ENCODE measurements around the gene FRMD5. TPM values are rescaled to one million over a fixed set of nuclear protein-coding genes. Genes with fewer than 3 reads are reported as not detected.

Gene FRMD5
- total RNA-seq, 1 donor from 2014 or later: 0.09 TPM

- H3K9me3 Mint-ChIP-seq: no peaks in the 10 kb centered on the region
- no peak for DNase-seq (ENCODE audit: low spot score)
- intact Hi-C loops (cut with micrococcal nuclease): no loop called here
- no peak overlapping the region for H3K4me3 Mint-ChIP-seq (ENCODE audit: low read depth)
- no peaks in the 10 kb centered on the region for H3K36me3 Mint-ChIP-seq (ENCODE audit: low read depth)
- no peak overlapping the region for H3K27ac Mint-ChIP-seq
- peaks cover 13% of the 10 kb centered on the region for H3K27me3 Mint-ChIP-seq (ENCODE audit: low read depth)
- no peaks in the 10 kb centered on the region for H3K4me1 Mint-ChIP-seq (ENCODE audit: low read depth)
Measured at GRCh38 chr15:43939070-43939469, 256.0 kb downstream of the FRMD5 start.

GRCh38 chr15:43934480-43934879 lies 260.6 kb downstream of the FRMD5 start:
- H3K27me3 Mint-ChIP-seq (ENCODE audit: low read depth): peaks cover 6% of the 10 kb centered on the region
- intact Hi-C loops (cut with micrococcal nuclease): no loop called here
- no peak overlapping the region for H3K4me3 Mint-ChIP-seq (ENCODE audit: low read depth)

DNA sequence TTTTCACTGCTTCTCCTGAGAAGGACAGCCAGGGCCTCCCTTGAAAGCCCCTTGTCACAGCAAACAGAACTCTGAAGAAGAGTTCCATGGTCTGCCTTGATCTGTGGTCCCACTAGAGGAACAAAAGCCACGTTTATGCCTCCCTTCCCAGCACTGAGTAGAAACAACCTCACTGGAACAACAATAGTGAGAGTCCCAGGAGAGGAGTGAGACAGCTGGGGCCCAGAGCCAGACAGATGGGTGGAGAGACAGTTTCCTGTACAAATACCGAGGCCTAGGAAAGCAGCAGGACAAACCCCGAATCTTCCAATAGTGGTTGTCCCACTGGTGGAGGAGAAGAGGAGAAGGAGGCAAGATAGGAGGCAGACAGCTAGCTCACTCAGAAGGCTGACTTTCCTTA lies 262.2 kb downstream of the FRMD5 start:
- Mint-ChIP-seq H3K9me3 (no peaks in the 10 kb centered on the region), H3K36me3 (ENCODE audit: low read depth) (no peaks in the 10 kb centered on the region), H3K27me3 (ENCODE audit: low read depth) (peaks cover 5% of the 10 kb centered on the region), H3K4me1 (ENCODE audit: low read depth) (no peaks in the 10 kb centered on the region), H3K27ac (no peak overlapping the region), H3K4me3 (ENCODE audit: low read depth) (no peak overlapping the region)
- intact Hi-C loops (cut with micrococcal nuclease): no loop called here
- DNase-seq (ENCODE audit: low spot score): no peak

More at GRCh38 chr15:43934480-43934879, 260.6 kb downstream of the FRMD5 start:
- Mint-ChIP-seq H3K36me3 (ENCODE audit: low read depth) (no peaks in the 10 kb centered on the region), H3K9me3 (no peaks in the 10 kb centered on the region), H3K27ac (no peak overlapping the region), H3K4me1 (ENCODE audit: low read depth) (no peaks in the 10 kb centered on the region)
- no peak for DNase-seq (ENCODE audit: low spot score)

GRCh38 chr15:43931790-43932435 lies 263.2 kb downstream of the FRMD5 start:
- H3K27ac Mint-ChIP-seq: no peak overlapping the region
- intact Hi-C loops (cut with micrococcal nuclease): no loop called here
- peaks cover 3% of the 10 kb centered on the region for H3K27me3 Mint-ChIP-seq (ENCODE audit: low read depth)
- H3K9me3 Mint-ChIP-seq: no peaks in the 10 kb centered on the region
- DNase-seq (ENCODE audit: low spot score): no peak
- H3K36me3 Mint-ChIP-seq (ENCODE audit: low read depth): no peaks in the 10 kb centered on the region
- no peaks in the 10 kb centered on the region for H3K4me1 Mint-ChIP-seq (ENCODE audit: low read depth)
- no peak overlapping the region for H3K4me3 Mint-ChIP-seq (ENCODE audit: low read depth)

DNA sequence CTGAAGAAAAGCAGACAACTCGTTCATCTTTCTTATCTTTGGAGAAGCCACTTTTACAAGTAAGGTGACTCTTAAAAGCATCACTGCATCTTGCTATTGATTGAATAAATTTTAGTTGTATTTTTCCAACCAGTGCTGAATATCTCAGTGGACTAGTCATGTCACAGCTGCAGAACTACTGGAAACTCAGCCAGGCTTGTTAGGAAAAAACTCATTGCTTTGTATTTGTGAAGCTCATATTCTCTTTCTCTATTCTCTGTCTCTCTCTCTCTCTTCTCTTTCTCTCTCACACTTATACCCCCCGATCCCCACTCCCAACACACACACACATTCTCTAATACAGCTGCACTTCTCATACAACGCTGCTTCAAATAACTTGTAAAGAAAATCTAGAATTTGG lies 264.0 kb downstream of the FRMD5 start:
- H3K9me3 Mint-ChIP-seq: no peaks in the 10 kb centered on the region
- peaks cover 3% of the 10 kb centered on the region for H3K27me3 Mint-ChIP-seq (ENCODE audit: low read depth)
- H3K27ac Mint-ChIP-seq: no peak overlapping the region
- no peak overlapping the region for H3K4me3 Mint-ChIP-seq (ENCODE audit: low read depth)
- H3K4me1 Mint-ChIP-seq (ENCODE audit: low read depth): no peaks in the 10 kb centered on the region
- intact Hi-C loops (cut with micrococcal nuclease): no loop called here
- no peak for DNase-seq (ENCODE audit: low spot score)
- no peaks in the 10 kb centered on the region for H3K36me3 Mint-ChIP-seq (ENCODE audit: low read depth)

DNA sequence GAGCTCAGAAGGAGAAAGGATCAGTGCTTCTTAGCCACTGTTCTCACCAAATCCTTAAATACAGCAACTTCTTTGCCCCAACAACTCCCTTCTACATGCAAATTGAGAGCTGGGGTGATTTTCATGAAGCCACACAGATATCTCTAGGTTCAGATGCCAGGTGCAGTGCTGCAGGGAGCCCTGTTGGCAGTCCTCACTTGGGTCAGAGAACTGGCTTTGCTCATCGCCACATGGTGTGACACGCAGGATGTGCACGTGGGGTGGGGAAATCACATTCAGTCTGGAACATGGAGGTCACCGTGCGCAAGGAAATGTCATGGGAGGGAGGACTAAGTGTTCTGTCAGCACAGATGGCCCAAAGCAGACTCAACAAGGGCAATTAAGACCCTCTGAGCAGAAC lies 264.5 kb downstream of the FRMD5 start:
- peaks cover 3% of the 10 kb centered on the region for H3K27me3 Mint-ChIP-seq (ENCODE audit: low read depth)
- no peaks in the 10 kb centered on the region for H3K36me3 Mint-ChIP-seq (ENCODE audit: low read depth)
- H3K27ac Mint-ChIP-seq: no peak overlapping the region
- no peak overlapping the region for H3K4me3 Mint-ChIP-seq (ENCODE audit: low read depth)
- H3K4me1 Mint-ChIP-seq (ENCODE audit: low read depth): no peaks in the 10 kb centered on the region
- intact Hi-C loops (cut with micrococcal nuclease): no loop called here
- no peak for DNase-seq (ENCODE audit: low spot score)
- H3K9me3 Mint-ChIP-seq: no peaks in the 10 kb centered on the region

- Mint-ChIP-seq H3K4me1 (ENCODE audit: low read depth) (no peaks in the 10 kb centered on the region), H3K9me3 (no peaks in the 10 kb centered on the region), H3K4me3 (ENCODE audit: low read depth) (no peak overlapping the region), H3K27ac (no peak overlapping the region), H3K36me3 (ENCODE audit: low read depth) (no peaks in the 10 kb centered on the region), H3K27me3 (ENCODE audit: low read depth) (peaks cover 3% of the 10 kb centered on the region)
- DNase-seq (ENCODE audit: low spot score): no peak
- intact Hi-C loops (cut with micrococcal nuclease): no loop called here
Measured at GRCh38 chr15:43930079-43930478, 265.0 kb downstream of the FRMD5 start.

GRCh38 chr15:43928152-43928551 lies 266.9 kb downstream of the FRMD5 start:
- intact Hi-C loops (cut with micrococcal nuclease): no loop called here

DNA sequence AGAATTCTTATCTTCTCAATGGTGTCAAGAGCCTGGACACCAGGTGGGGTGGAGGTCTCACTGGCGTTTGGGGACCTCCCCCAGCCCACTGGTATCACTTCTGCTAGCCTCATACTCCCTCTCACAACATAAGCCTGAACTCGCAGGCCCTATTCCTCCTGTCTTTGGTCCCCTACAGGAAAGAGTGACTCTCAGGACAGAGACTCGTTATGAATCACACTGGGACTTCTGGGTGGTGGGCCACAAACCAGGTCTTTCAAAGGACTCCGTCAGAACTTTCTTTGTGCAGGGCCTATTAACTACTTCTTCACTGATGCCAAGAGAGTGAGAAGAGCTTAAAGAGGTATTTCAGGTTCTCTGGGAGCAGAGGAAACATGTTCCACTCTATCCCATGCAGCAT lies 267.9 kb downstream of the FRMD5 start:
- no peaks in the 10 kb centered on the region for H3K27me3 Mint-ChIP-seq (ENCODE audit: low read depth)
- no peak overlapping the region for H3K27ac Mint-ChIP-seq
- H3K36me3 Mint-ChIP-seq (ENCODE audit: low read depth): no peaks in the 10 kb centered on the region
- no peak for DNase-seq (ENCODE audit: low spot score)
- no peak overlapping the region for H3K4me3 Mint-ChIP-seq (ENCODE audit: low read depth)
- H3K9me3 Mint-ChIP-seq: no peaks in the 10 kb centered on the region
- no peaks in the 10 kb centered on the region for H3K4me1 Mint-ChIP-seq (ENCODE audit: low read depth)
- intact Hi-C loops (cut with micrococcal nuclease): no loop called here

More at GRCh38 chr15:43928152-43928551, 266.9 kb downstream of the FRMD5 start:
- Mint-ChIP-seq H3K27ac (no peak overlapping the region), H3K36me3 (ENCODE audit: low read depth) (no peaks in the 10 kb centered on the region), H3K4me3 (ENCODE audit: low read depth) (no peak overlapping the region), H3K27me3 (ENCODE audit: low read depth) (no peaks in the 10 kb centered on the region), H3K4me1 (ENCODE audit: low read depth) (no peaks in the 10 kb centered on the region), H3K9me3 (no peaks in the 10 kb centered on the region)
- DNase-seq (ENCODE audit: low spot score): no peak

- no peak for DNase-seq (ENCODE audit: low spot score)
- Mint-ChIP-seq H3K4me1 (ENCODE audit: low read depth) (peaks cover 2% of the 10 kb centered on the region), H3K27me3 (ENCODE audit: low read depth) (no peaks in the 10 kb centered on the region), H3K27ac (no peak overlapping the region), H3K36me3 (ENCODE audit: low read depth) (no peaks in the 10 kb centered on the region), H3K4me3 (ENCODE audit: low read depth) (no peak overlapping the region), H3K9me3 (no peaks in the 10 kb centered on the region)
- intact Hi-C loops (cut with micrococcal nuclease): no loop called here
Measured at GRCh38 chr15:43923553-43923952, 271.5 kb downstream of the FRMD5 start.

- no peaks in the 10 kb centered on the region for H3K9me3 Mint-ChIP-seq
- no peak for DNase-seq (ENCODE audit: low spot score)
- no peak overlapping the region for H3K27ac Mint-ChIP-seq
- no peak overlapping the region for H3K4me3 Mint-ChIP-seq (ENCODE audit: low read depth)
- peaks cover 2% of the 10 kb centered on the region for H3K4me1 Mint-ChIP-seq (ENCODE audit: low read depth)
- H3K36me3 Mint-ChIP-seq (ENCODE audit: low read depth): no peaks in the 10 kb centered on the region
- intact Hi-C loops (cut with micrococcal nuclease): no loop called here
- no peaks in the 10 kb centered on the region for H3K27me3 Mint-ChIP-seq (ENCODE audit: low read depth)
Measured at GRCh38 chr15:43922021-43922420, 273.1 kb downstream of the FRMD5 start.

DNA sequence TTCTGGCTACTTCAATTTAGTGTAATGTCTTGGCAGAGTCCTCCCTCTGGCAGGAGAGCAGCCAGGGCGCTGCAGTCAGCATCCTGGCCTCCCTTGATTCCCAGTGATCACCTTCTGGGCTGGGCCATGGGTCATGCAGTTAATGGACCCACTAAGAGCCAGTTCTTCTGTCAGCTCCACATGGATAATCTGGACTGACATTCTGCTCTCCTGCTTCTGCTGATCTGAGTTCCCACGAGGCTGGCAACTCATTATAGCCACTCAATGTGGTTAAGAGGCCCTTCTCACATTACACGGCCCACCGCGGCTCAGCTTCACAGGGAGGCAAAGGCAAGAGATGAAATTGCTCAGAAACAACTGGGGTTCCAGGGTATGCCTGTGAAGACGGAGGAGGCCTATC lies 274.3 kb downstream of the FRMD5 start:
- Mint-ChIP-seq H3K4me3 (ENCODE audit: low read depth) (no peak overlapping the region), H3K27ac (no peak overlapping the region), H3K4me1 (ENCODE audit: low read depth) (peaks cover 2% of the 10 kb centered on the region), H3K27me3 (ENCODE audit: low read depth) (no peaks in the 10 kb centered on the region), H3K9me3 (no peaks in the 10 kb centered on the region), H3K36me3 (ENCODE audit: low read depth) (no peaks in the 10 kb centered on the region)
- intact Hi-C loops (cut with micrococcal nuclease): no loop called here
- no peak for DNase-seq (ENCODE audit: low spot score)

- H3K27me3 Mint-ChIP-seq (ENCODE audit: low read depth): no peaks in the 10 kb centered on the region
Measured at GRCh38 chr15:43920254-43920600, 274.8 kb downstream of the FRMD5 start.

More at GRCh38 chr15:43920254-43920600, 274.8 kb downstream of the FRMD5 start:
- Mint-ChIP-seq H3K9me3 (no peaks in the 10 kb centered on the region), H3K36me3 (ENCODE audit: low read depth) (no peaks in the 10 kb centered on the region), H3K4me3 (ENCODE audit: low read depth) (no peak overlapping the region), H3K27ac (no peak overlapping the region), H3K4me1 (ENCODE audit: low read depth) (peaks cover 2% of the 10 kb centered on the region)
- DNase-seq (ENCODE audit: low spot score): no peak
- intact Hi-C loops (cut with micrococcal nuclease): no loop called here
